ENCODE data around the gene USHBP1.

The USHBP1 gene, protein sequence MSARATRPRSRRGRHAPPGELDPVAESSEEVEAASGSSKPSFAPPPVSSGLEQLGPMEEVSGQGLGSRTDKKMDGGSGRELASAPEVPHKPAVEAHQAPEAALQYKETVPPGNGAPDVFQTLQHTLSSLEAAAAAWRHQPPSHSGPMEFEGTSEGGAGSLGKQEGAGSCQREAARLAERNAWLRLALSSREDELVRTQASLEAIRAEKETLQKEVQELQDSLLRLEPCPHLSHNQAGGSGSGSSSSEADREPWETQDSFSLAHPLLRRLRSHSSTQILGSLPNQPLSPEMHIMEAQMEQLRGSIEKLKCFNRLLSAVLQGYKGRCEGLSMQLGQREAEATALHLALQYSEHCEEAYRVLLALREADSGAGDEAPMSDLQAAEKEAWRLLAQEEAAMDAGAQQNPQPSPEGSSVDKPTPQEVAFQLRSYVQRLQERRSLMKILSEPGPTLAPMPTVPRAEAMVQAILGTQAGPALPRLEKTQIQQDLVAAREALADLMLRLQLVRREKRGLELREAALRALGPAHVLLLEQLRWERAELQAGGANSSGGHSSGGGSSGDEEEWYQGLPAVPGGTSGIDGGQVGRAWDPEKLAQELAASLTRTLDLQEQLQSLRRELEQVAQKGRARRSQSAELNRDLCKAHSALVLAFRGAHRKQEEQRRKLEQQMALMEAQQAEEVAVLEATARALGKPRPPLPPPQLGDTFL

DNA sequence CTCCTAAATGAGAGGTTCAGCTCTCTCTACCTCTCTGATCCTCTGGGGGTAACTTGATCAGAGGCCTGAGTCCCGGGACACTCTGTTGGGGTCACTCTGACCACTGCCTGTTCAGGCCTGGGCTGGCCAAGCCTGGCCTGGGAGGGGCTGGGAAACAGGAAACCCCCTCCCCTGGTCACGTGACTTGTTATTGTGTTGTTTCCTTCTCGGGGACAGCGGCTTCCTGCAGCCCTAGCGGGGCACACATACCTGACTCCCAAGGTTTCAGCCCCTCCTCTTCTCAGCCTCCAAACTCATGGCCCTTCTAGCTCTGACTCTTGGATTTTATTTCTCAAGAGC lies at the start of gene USHBP1:
Gene USHBP1, minus strand, starts transcription at position 105 of the 339 bp plus-strand sequence. CDS start 446 bp downstream, outside the sequence.
- no peak for DNase-seq

- DNase-seq: no peak
Measured at GRCh38 chr19:17314007-17314593, 49.6 kb upstream of the USHBP1 start.

DNA sequence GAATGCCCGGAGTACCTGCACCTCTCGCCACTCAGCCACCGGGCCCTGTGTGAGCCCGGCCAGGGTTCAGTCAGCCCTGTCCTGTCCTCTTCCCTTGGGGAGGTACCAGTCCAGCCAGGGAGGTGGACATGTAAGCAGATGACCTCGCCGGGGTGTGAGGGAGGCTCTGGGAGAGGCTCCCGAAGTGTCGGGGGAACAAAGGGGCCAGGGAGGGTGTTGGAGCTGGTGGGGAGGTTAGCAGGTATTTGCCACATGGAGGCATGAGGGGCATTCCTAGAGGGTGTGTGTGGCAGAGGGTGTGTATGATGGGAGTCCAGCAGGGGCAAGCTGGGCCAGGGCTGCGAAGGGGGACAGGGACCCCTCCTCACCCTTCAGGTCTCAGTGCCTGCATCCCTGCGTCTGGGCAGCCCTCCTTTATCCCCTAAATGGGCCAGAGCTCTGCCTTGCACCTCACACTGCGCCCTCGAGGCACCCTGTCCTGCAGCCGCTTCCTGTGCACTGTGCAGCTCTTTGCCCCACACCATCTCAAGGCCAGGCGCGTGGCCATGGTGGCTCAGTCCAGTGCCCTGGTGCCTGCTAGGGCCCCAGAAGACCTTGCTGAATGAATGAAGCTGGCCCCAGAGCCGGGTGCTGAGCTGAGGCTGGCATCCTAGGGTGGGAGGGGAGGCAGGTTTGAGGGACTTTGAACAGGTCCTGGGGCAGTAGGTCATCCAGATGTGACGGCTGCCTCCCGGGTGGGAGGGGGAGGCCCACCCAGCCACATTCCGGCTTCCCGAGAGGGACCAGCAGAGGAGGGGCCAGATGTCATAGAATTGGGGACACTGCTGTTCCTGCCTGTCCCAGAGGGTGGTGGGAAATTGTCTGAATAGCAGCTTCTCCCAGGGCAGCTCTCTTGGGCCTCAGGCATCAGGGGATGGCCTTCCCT lies 47.9 kb upstream of the USHBP1 start:
- no peak for DNase-seq

GRCh38 chr19:17311455-17312188 lies 47.1 kb upstream of the USHBP1 start:
- no peak for DNase-seq

- DNase-seq: peak in 3 of 6 experiments; percentile 45 to 61 (median 48)
Measured at GRCh38 chr19:17309965-17310461, 45.5 kb upstream of the USHBP1 start.

DNA sequence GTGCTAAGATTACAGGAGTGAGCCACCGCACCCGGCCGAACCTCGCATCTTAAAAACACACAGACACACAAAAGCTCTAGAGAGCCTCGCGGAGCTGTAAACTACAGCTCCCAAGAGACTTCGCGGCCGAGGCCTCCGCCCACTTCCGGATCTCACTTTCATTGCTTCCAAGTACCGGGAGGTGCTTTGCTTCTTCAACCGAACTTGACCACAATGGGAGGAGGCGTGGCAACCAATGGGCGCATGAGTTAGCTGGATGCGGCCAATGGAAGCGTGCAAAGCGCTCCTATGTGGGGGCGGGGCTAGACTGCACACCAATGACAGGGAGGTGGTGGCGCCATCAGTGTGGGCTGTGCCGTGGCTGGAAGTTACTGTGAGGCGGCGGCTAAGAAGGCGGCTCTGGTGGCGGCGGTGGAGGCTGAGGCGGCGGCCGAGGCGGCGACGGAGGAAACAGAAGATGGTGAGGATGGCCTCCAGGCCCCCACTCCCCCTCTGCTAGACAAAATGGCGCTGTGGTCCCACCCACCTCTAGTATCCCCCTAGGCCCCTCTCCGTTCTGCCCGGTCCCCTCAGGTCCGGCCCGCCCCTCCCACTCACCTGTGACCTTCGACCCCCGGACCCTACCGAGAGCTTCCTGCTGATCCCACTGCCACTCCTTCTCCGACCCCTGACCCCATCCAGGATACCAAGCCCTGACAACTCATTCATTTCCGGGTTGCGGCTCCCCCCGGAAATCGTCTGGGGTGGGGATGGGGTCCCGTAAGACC lies 44.8 kb upstream of the USHBP1 start, which contains the start of gene DDA1:
Gene DDA1, plus strand, starts transcription at position 366 of the 767 bp plus-strand sequence. Its CDS starts 92 bp downstream, at position 458.
- DNase-seq: peak; percentile 93 to 100 (median 99)

DNA sequence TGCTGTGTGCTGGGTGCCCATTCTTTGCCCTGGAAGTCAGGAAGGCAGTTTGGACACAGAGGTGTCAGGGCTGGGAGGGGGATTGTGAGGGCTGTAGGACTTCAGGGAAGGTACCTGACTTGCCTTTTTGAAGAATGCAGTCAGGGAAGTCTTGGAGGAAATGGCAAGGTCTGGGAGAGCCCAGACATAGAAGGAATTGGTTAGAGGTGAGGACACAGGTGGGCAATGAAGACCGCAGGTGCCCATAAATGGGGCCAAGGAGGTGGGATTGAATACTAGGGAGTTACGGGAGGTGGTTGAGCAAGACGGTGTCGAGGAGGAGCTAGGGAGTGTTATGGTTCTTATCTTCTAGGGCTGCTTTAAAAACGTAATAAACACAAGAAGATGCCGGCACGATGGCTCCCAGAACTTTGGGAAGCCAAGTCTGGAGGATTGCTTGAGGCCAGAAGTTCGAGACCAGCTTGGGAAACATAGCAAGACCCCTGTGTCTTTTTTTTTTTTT lies 43.4 kb upstream of the USHBP1 start:
- DNase-seq: no peak

DNA sequence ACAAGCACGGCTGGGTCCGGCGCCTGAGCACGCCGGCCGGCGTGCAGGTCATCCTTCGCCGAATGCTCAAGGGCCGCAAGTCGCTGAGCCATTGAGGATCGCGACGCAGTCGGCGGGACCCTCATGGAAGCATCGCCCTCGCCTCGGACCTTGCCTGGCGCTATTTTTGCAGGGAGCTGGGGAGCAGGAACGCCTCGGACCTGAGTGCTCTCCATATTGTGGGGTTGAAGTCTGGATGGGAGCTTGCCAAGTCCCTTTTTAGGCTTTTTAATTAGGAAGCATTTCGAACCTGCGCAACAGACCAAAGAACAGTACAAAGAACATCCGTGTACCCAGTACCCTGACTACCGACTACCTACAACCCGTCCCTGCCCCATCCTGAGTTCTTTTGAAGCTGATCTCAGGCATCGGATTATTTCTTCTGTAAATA lies 41.8 kb upstream of the USHBP1 start:
- no peak for DNase-seq

DNA sequence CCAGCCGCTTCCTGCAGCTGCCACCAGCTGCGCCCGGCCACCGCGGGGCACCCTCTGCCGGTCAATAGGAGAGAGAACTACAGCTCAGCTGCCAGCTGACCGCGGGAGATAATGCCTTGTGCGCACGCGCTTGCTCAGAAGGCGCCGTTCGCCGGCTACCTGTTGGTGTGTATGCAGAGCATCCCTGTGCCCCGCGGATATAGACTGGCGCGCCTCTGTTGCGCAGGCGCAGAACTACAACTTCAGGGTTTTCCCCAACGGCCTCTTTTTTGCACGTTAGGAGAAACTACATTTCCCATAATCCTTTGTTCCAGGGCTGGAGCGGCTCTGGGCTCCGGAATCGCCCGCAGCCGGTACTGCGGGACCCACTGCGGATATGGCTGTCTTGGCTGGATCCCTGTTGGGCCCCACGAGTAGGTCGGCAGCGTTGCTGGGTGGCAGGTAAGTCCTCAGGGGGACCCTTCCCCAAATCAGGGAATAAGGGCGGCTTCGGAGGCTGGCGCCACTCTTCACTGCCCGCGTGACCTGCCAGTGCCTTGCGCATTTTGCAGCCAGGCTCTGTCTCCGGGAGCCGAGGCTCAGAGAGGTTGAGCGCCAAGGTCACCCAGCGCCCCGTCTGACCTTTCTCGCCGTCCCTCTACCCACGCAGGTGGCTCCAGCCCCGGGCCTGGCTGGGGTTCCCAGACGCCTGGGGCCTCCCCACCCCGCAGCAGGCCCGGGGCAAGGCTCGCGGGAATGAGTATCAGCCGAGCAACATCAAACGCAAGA lies 41.2 kb upstream of the USHBP1 start, which contains the start of gene MRPL34:
Gene MRPL34, plus strand, starts transcription at position 356 of the 768 bp plus-strand sequence. Its CDS starts 21 bp downstream, at position 377.
- DNase-seq: peak; percentile 81 to 94 (median 92)

DNA sequence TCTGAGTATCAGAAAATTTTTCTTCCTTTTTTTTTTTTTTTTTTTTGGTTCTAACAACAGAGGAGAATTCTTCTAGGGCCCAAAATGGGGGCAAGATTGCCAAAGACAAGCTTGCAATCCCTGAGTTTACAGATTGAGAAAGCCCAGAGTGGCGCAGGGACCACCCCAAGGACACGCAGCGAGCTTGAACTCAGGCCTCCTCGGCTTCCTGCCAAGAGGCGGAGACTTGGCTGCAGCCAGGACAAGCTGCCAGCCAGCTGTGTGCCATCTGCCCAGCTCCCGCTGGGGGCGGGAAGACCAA lies 40.6 kb upstream of the USHBP1 start:
- no peak for DNase-seq

DNA sequence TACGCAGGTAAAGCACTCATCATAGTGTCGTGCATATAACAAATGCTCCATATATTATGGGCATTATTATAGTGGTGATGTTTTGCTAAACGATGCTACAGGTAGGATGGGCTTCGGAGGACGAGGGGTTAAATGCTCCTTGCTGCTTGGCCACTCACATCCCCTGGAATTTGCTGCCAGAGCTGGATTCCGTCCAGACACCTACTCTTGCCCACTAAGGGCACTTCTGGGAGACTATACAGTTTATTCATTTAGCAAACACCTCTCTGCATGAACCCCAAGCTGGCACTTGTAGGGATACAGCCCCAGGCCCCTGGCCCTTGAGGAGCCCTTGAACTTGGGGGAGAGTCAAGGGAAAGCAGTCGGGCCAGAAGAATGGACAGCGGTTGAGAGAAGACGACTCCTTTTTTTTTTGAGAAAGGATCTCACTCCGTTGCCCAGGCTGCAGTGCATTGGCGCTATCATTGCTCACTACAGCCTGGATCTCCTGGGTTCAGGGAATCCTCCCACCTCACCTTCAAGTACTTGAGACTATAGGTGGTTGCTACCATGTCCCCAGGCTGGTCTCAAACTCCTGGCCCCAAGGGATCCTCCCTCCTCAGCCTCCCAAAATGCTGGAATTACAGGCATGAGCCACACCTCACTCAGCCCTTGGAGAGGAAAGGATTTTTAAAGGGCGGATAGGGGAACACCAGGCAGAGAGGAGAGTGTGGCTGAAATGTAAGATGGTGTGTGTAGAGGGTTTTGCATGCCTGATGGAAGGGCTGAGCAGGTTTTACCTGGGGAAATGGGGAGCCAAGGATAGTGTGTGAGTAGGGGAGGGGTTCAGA lies 40.1 kb upstream of the USHBP1 start:
- peak in 1 of 6 experiments; percentile 11 for DNase-seq

DNA sequence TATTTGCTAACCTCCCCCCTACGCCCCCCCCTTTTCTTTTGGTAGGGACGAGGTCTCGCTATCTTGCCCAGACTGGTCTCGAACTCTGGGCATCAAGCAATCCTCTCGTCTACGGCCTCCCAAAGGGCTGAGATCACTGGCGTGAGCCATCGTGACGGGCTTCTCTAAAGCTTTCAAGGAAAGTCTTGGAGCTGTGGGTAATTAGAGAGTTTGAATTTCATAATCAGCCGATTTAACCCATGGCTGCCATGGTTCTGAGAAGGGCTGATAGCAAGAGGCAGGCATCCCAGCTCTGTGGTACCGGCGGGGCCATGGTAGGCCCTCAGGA lies 39.4 kb upstream of the USHBP1 start:
- no peak for DNase-seq

DNA sequence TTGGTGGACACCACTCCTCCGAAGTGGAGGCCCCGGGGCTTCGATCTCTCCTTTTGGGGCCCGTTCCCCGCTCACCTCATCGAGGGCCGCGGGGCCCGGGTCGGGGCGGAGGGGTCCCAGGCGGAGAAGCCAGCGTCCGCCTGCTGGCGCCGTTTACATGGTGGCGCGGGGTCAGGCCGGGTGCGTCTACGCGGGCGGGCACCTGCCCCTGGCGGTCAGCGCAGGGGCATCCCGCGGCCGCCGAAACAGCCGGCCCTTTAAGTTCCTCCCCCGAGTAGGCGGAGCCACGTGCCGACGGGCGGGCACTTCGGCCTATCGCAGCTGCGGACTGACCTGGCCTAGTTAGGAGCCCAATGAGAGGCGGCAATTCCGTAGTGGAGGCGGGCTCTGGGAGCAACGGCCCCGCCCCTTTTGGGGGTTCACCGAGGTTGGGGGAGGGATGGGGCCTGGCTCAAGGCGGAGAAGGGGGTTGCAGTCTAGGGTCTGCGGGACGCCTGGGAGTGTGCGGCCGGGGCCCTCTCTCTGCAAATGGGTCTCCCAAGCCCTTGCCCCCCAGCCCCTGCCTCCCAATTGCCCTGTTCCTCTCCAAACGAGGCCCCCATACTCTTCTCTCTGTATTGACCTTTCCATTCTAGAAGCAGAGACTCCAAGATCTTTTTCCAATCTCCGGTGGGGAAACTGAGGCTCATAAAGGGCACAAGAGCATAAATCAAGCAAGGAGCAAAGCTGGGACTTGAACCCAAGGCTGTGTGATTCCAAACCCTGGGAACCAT lies 38.8 kb upstream of the USHBP1 start, which contains the start of gene ABHD8:
Gene ABHD8, minus strand, starts transcription at position 259 of the 773 bp plus-strand sequence. CDS start 1,809 bp downstream, outside the sequence.
- peak; percentile 80 to 93 (median 90) for DNase-seq

DNA sequence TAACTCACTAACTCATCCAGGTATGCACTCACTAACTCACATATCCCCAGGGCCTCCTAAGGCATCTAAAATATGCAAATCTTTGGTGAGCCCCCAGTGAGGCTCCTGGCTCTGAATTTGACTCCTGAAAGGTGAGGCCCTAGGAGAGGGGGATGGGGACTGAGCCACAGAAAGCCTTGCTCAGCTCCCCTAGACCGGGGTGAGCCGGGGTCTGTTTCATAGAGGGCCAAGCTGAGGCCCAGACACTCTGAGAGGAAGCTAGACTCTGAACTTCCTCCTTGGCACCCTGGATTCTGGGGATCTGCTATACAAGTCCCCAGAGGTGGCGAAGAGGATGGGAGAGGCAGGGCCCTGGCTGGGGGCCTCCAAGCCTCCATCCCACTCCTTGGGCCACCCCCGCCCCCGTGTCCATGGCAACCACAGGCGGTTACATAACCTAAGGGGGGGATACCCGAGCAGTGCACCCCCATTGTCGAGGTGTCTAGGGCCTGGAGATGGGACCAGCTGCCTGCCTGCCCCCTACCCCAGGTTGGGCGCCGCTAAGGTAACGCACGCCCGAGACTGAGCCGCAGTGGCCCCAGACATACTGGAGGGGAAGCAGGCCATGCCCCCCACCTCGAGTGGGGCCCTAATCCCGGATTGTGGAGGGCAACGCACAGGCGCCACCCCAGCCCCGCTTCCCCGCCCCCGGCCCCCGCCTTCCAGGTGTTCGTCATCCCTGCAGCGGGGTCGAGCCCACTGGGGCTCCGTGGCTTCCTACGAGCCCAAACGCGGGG lies 38.0 kb upstream of the USHBP1 start:
- peak in 2 of 6 experiments; percentile 29 to 42 for DNase-seq

- no peak for DNase-seq
Measured at GRCh38 chr19:17300992-17301619, 36.6 kb upstream of the USHBP1 start.

DNA sequence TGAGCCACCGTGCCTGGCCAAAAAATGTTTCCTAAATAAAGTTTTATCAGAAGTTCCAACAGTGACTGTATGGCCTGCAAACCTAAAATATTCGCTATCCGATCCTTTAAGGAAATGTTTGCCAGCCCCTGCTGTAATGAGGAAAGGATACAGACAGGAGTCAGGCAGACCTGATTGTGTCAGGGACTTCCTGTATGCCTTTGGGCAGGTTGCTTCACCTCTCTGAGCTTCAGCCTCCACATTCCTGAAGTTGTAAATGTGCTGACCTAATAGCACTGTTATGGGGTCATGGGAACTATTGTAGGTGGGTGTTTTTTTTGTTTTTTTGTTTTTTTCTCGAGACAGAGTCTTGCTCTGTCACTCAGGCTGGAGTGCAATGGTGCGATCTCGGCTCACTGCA lies 32.4 kb upstream of the USHBP1 start:
- DNase-seq: no peak

DNA sequence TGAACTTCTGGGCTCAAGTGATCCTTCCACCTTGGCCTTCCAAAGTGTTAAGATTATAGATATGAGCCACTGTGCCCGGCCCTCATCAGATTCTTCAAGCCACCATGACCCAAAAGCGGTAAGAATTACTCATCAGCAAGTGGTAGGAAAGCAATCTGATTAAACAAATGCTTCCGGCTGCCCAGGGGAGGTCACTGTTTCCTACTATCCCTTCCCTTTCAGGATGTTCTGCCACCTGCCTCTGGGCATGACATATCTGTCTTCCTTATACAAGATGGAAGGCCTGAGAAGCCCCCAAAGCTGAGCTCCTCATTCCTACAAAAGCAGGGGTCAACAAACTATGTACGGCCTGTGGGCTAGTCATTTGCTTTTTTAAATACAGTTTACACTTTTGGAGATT lies 31.7 kb upstream of the USHBP1 start:
- DNase-seq: no peak

Measured in stimulated activated naive CD4-positive, alpha-beta T cell (primary cell).